Activated CD4-positive, alpha-beta memory T cell treated with anti-CD3 and anti-CD28 coated beads, Interleukin-2, amount 10 ng/mL, durations not matched to agents 7 days and 5 days (primary cell): ENCODE data around the gene PUM2. TPM values are rescaled to one million over a fixed set of nuclear protein-coding genes. Genes with fewer than 3 reads are reported as not detected.
A peak's percentile ranks its signal among the peaks of the same experiment; 100 is the strongest.

Experiments
- CTCF ChIA-PET: fragments of 350-600 bp; sonication (Branson Sonifier 250); formaldehyde crosslinking; loops from one replicate; lab custom pipeline; 2021; ENCODE audit warnings: antibody characterized with exemption, inconsistent platforms; lab: Charles Lee
- POLR2A ChIA-PET: fragments of 350-600 bp; sonication (Branson Sonifier 250); formaldehyde crosslinking; loops from one replicate; lab custom pipeline; 2021; ENCODE audit warnings: antibody characterized with exemption; lab: Charles Lee
- DNase-seq: peaks from one replicate; pipeline ENCODE4 v3.0.0-alpha.2; 2020
- H3K27ac Mint-ChIP-seq: one replicate; pipeline ENCODE4 v1.8.0; 2021; ENCODE audit warnings: mild to moderate bottlenecking, mixed read lengths
- H3K27me3 Mint-ChIP-seq: one replicate; pipeline ENCODE4 v1.8.0; 2021; ENCODE audit warnings: mixed read lengths
- H3K36me3 Mint-ChIP-seq: one replicate; pipeline ENCODE4 v1.8.0; 2021; ENCODE audit warnings: low read depth, mixed read lengths
- H3K4me1 Mint-ChIP-seq: one replicate; pipeline ENCODE4 v1.8.0; 2021; ENCODE audit warnings: mixed read lengths
- H3K4me3 Mint-ChIP-seq: one replicate; pipeline ENCODE4 v1.8.0; 2021; ENCODE audit warnings: mild to moderate bottlenecking, mixed read lengths
- H3K9me3 Mint-ChIP-seq: one replicate; pipeline ENCODE4 v1.8.0; 2021; ENCODE audit warnings: mixed read lengths
- total RNA-seq, 2 experiments: library from RNA; stranded (reverse); gene quantifications; one replicate each; pipeline ENCODE4 v1.2.3, GENCODE V29; 2021

The PUM2 gene
- total RNA-seq, result 100 to 1,000 TPM; 141 to 147 TPM

DNA sequence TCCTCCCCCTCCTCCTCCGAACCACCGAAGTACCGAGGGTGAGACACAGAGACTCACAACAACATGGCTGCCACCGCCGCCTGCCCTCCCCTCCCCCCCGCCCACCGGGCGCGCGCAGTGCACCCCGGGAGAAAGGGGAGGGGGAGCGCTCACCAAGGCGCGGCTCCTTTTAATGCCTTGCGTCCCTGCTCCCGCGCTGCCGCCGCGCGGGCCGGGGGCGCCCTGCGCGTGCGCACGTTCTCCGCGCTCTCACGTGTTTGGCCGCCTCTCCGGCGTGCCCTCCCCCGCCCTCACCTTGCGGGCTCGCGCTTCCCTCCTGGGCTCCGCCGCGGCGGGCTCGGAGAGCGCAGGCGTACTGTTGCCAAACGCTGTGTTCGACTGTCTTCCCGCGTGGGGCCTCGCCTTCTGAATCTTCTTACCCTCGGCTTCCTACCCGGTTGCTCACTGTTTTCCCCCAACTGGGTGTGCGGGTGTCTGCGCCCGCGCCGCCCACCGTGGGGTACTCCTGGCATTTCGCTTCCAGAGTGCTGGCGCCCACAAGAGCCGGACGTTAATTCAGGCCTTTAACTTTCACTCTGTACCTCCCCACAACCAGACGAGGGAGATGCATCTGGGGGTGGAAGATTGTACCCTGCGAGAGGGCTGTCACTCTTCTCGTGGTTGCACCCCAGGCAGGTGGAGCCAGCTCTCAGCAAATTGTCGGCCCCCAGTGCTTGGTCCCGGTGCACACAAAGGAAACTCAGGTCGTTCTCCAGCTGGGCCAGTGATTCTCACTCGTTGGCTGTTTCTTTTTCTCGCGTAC lies at the start of gene PUM2:
TSS of gene PUM2 (minus strand) at position 92 of the 802 bp plus-strand sequence. CDS start 23,484 bp downstream, outside the sequence.
- Mint-ChIP-seq H3K27ac (peak within 1 kb of the TSS; percentile 80), H3K4me3 (no peak within 1 kb of the TSS)
- POLR2A ChIA-PET, result interaction anchor here (0.9 to 4.4 kb wide), 13 partner anchors 9 to 300 kb away, joined by 3 to 52 read pairs (median 5); partner anchors contain the start of genes HS1BP3 and RHOB

DNA sequence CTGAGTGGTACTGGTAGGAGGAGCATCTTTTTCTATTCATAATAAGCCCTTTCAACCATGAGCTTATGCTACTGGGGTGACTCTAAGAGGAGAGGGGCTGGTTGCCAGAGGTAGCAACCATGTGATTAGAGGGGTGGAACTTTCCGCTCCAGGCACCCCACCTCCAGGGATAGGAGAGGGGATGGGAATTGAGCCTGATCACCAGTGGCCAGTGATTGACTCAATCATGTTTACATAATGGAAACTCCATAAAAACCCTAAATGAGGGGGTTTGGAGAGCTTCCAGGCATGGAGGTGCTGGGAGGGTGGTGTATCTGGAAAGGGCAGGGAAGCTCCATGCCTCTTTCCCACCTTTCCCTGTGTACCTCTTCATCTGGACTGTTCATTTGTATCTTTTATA lies 49.7 kb upstream of the PUM2 start:
- Mint-ChIP-seq H3K4me3 (no peak overlapping the region), H3K36me3 (no peaks in the 10 kb centered on the region), H3K9me3 (no peaks in the 10 kb centered on the region), H3K4me1 (no peaks in the 10 kb centered on the region), H3K27ac (no peak overlapping the region), H3K27me3 (peaks cover 32% of the 10 kb centered on the region)
- POLR2A ChIA-PET, result no interaction called here
- no peak for DNase-seq
- CTCF ChIA-PET, result interaction anchor here (3.2 kb wide), 1 partner anchor 11 kb away, joined by 22 read pairs; no protein-coding TSS in a partner anchor

More for the DNA sequence above, at the start of gene PUM2:
- Mint-ChIP-seq H3K27me3 (no peaks in the 10 kb centered on the region), H3K4me1 (peaks cover 38% of the 10 kb centered on the region), H3K9me3 (no peaks in the 10 kb centered on the region), H3K36me3 (peaks cover 34% of the 10 kb centered on the region)
- CTCF ChIA-PET, result interaction anchor here (1.0 to 2.7 kb wide), 7 partner anchors 9 to 300 kb away, joined by 3 to 14 read pairs (median 4); no protein-coding TSS in a partner anchor
- peak; percentile 97 for DNase-seq

DNA sequence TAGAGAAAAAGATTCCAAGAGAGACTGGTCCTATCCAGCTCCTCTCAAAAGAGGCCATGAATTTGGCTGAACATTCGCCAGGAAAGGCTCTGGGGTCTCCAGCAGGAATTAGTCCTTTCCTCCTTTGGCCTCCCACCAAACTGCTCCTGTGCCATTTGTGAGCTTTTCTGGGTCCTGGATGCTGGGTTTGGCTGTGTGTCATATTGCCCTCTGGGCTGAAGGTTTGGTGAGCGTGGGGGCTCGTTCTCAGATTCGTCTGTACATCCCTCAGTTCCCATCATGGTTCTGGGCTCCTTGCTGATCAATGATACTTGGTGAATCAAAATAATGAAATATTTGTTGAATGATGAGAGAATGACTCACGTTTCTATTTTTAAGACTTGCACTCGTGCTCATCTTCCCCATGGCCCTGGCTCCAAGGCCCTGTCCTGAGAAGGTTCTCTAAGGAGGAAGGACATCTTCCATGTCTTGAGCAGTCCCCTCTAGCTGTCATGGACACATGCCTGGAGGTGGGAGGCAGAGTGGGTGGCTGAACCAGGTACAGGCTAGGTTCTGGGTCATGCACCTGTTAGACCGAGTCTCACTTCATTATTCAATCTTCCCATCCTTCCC lies 48.4 kb upstream of the PUM2 start:
- Mint-ChIP-seq H3K4me3 (no peak overlapping the region), H3K36me3 (no peaks in the 10 kb centered on the region), H3K4me1 (no peaks in the 10 kb centered on the region), H3K27ac (no peak overlapping the region), H3K9me3 (no peaks in the 10 kb centered on the region), H3K27me3 (peaks cover 27% of the 10 kb centered on the region)
- POLR2A ChIA-PET, result no interaction called here
- no peak for DNase-seq
- CTCF ChIA-PET, result interaction anchor here (1.1 to 1.2 kb wide), 2 partner anchors 13 to 21 kb away, joined by 3 read pairs; no protein-coding TSS in a partner anchor

DNA sequence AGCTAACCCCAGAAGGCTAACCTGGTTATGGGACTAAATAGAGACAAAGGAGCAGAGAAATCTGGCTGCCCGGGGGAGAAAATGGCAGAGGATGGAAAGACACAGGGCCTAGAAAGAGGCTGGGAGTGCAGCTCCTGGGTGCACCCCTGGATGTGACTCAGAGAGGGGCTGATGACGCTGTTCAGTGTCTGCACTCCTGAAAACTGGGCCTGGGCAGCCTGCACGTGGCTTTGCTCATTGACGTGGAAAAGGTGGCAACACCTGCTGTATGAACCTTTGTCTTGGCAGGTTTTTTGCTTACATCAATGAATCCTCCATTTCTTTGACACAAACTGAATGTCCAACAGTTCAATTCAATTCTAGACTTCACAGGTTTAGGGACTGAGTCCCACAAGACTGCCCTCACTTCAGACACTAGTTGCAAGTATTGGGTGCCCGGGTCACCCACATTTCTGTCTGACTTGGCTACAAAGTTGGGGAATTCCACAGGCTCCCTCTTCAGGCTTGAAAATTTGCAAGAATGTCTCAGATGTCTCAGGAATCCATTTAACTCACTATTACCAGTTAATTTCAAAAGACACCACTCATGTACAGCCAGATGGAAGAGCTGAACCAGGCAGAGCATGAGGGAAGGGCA lies 47.3 kb upstream of the PUM2 start:
- Mint-ChIP-seq H3K36me3 (no peaks in the 10 kb centered on the region), H3K27me3 (peaks cover 23% of the 10 kb centered on the region), H3K4me3 (no peak overlapping the region), H3K27ac (no peak overlapping the region), H3K4me1 (no peaks in the 10 kb centered on the region), H3K9me3 (no peaks in the 10 kb centered on the region)
- POLR2A ChIA-PET, result no interaction called here
- no peak for DNase-seq
- CTCF ChIA-PET, result interaction anchor here (1.2 kb wide), 1 partner anchor 19 kb away, joined by 3 read pairs; no protein-coding TSS in a partner anchor

- no peak for DNase-seq
- H3K27me3 Mint-ChIP-seq, result peaks cover 23% of the 10 kb centered on the region
- ChIA-PET POLR2A (no interaction called here), CTCF (interaction anchor here (0.8 kb wide), 1 partner anchor 209 kb away, joined by 3 read pairs; no protein-coding TSS in a partner anchor)
- H3K9me3 Mint-ChIP-seq, result no peaks in the 10 kb centered on the region
- H3K36me3 Mint-ChIP-seq, result no peaks in the 10 kb centered on the region
- no peaks in the 10 kb centered on the region for H3K4me1 Mint-ChIP-seq
- H3K27ac Mint-ChIP-seq, result no peak overlapping the region
- no peak overlapping the region for H3K4me3 Mint-ChIP-seq
These were observed 45.8 kb upstream of the PUM2 start for GRCh38 chr2:20396356-20397000.

DNA sequence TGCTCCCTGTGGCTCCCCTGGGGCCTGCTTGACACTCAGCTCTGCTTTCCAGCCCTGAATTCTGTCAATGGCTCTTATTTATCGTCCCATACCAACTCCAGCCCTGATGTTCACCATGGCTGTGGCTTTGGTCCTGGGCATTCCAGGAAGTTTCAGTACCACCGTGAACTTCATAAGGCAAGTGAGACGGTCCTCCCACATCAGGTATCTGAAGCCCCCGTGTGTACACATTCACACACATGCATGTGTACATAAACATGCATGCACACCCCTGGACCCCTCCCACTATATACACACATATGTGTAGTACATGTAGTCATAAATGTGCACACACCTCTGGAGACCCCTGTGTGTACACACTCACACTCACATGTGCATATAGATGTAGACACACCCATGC lies 43.3 kb upstream of the PUM2 start:
- H3K4me1 Mint-ChIP-seq, result no peaks in the 10 kb centered on the region
- ChIA-PET POLR2A (no interaction called here), CTCF (no interaction called here)
- peaks cover 18% of the 10 kb centered on the region for H3K27me3 Mint-ChIP-seq
- no peak for DNase-seq
- H3K27ac Mint-ChIP-seq, result no peak overlapping the region
- H3K9me3 Mint-ChIP-seq, result no peaks in the 10 kb centered on the region
- no peaks in the 10 kb centered on the region for H3K36me3 Mint-ChIP-seq
- no peak overlapping the region for H3K4me3 Mint-ChIP-seq

DNA sequence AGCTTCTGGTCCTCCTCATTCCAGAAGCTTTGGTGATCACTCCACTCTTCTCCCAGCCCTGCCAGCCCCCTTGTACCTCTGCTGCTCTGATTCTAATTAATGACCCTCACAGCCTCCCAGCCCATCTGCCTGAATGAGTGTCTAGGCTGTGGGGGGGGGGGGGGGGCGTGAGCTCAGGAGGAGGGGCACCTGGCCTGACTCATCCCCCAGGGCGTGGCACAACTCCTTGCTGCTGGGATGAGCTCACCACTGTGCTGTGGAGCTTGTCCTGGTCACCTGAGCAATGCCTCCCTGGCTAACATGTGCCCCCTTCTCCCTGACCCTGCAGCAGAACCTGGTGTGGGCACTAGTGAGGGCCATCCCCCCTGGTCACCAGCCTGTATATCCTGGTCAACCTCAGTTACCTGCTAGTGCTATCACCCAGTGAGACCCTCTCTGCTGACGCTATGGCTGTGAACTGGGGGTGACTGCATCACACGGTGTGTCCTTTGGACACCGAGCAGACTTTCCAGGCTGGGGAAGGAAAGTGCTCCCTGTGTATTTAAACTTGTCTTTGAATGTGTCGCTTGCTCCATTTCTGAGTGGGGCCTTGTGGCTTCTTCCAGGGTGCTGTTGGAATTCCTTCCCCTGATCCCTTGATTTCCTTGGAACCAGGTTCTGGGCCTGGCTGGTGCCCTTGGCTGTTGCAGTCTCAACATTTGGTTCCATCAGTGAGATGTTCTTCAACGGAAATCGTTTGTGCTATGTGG lies 41.5 kb upstream of the PUM2 start:
- ChIA-PET CTCF (no interaction called here), POLR2A (no interaction called here)
- DNase-seq, result no peak
- no peaks in the 10 kb centered on the region for H3K4me1 Mint-ChIP-seq
- H3K27me3 Mint-ChIP-seq, result peaks cover 12% of the 10 kb centered on the region
- no peak overlapping the region for H3K4me3 Mint-ChIP-seq
- no peaks in the 10 kb centered on the region for H3K9me3 Mint-ChIP-seq
- H3K36me3 Mint-ChIP-seq, result no peaks in the 10 kb centered on the region
- H3K27ac Mint-ChIP-seq, result no peak overlapping the region

- Mint-ChIP-seq H3K27me3 (peaks cover 6% of the 10 kb centered on the region), H3K4me3 (no peak overlapping the region), H3K4me1 (no peaks in the 10 kb centered on the region), H3K9me3 (no peaks in the 10 kb centered on the region), H3K36me3 (no peaks in the 10 kb centered on the region), H3K27ac (no peak overlapping the region)
- no peak for DNase-seq
- POLR2A ChIA-PET, result no interaction called here
- CTCF ChIA-PET, result interaction anchor here (1.4 kb wide), 1 partner anchor 21 kb away, joined by 3 read pairs; no protein-coding TSS in a partner anchor
These were observed 40.0 kb upstream of the PUM2 start for GRCh38 chr2:20390524-20391123.

GRCh38 chr2:20384953-20385352 lies 34.3 kb upstream of the PUM2 start:
- H3K4me3 Mint-ChIP-seq, result no peak overlapping the region
- ChIA-PET CTCF (interaction anchor here (1.0 to 1.3 kb wide), 2 partner anchors 20 to 25 kb away, joined by 3 to 4 read pairs; no protein-coding TSS in a partner anchor), POLR2A (interaction anchor here (1.3 kb wide), 1 partner anchor 33 kb away, joined by 3 read pairs; no protein-coding TSS in a partner anchor)
- H3K36me3 Mint-ChIP-seq, result no peaks in the 10 kb centered on the region
- H3K27ac Mint-ChIP-seq, result no peak overlapping the region
- no peak for DNase-seq
- H3K27me3 Mint-ChIP-seq, result no peaks in the 10 kb centered on the region
- no peaks in the 10 kb centered on the region for H3K9me3 Mint-ChIP-seq
- H3K4me1 Mint-ChIP-seq, result peaks cover 7% of the 10 kb centered on the region

GRCh38 chr2:20382965-20383810 lies 32.5 kb upstream of the PUM2 start:
- no peaks in the 10 kb centered on the region for H3K36me3 Mint-ChIP-seq
- peaks cover 6% of the 10 kb centered on the region for H3K27me3 Mint-ChIP-seq
- DNase-seq, result no peak
- H3K4me1 Mint-ChIP-seq, result peaks cover 7% of the 10 kb centered on the region
- no peaks in the 10 kb centered on the region for H3K9me3 Mint-ChIP-seq
- CTCF ChIA-PET, result interaction anchor here (1.6 kb wide), 1 partner anchor 28 kb away, joined by 6 read pairs; no protein-coding TSS in a partner anchor
- H3K4me3 Mint-ChIP-seq, result no peak overlapping the region
- H3K27ac Mint-ChIP-seq, result no peak overlapping the region
- POLR2A ChIA-PET, result interaction anchor here (0.5 kb wide), 1 partner anchor 83 kb away, joined by 3 read pairs; no protein-coding TSS in a partner anchor

GRCh38 chr2:20381457-20381856 lies 30.8 kb upstream of the PUM2 start:
- POLR2A ChIA-PET, result no interaction called here
- Mint-ChIP-seq H3K4me3 (no peak overlapping the region), H3K27ac (no peak overlapping the region), H3K9me3 (no peaks in the 10 kb centered on the region), H3K36me3 (no peaks in the 10 kb centered on the region), H3K4me1 (peaks cover 7% of the 10 kb centered on the region), H3K27me3 (peaks cover 11% of the 10 kb centered on the region)
- CTCF ChIA-PET, result interaction anchor here (1.4 to 1.7 kb wide), 3 partner anchors 9 to 261 kb away, joined by 4 to 6 read pairs (median 5); no protein-coding TSS in a partner anchor
- DNase-seq, result no peak
